Nephron (organoid): ENCODE data around the gene RELN.

Experiments used
- H3K27ac Mint-ChIP-seq, 3 experiments: 2 replicates each; pipeline ENCODE4 v1.8.0; 2020; ENCODE audit warnings: mixed read lengths in 3 of 3, mild to moderate bottlenecking in 2 of 3, moderate library complexity in 1 of 3
- H3K27me3 Mint-ChIP-seq: 2 replicates; pipeline ENCODE4 v1.8.0; 2021; ENCODE audit warnings: low read depth, mild to moderate bottlenecking, moderate library complexity, mixed read lengths
- H3K36me3 Mint-ChIP-seq: 2 replicates; pipeline ENCODE4 v1.8.0; 2020; ENCODE audit warnings: low read depth, mixed read lengths
- H3K4me1 Mint-ChIP-seq: 2 replicates; pipeline ENCODE4 v1.8.0; 2020; ENCODE audit warnings: mixed read lengths
- H3K4me3 Mint-ChIP-seq, 3 experiments: 2 replicates each; pipeline ENCODE4 v1.8.0; 2020; ENCODE audit warnings: mild to moderate bottlenecking in 3 of 3, mixed read lengths in 3 of 3, moderate library complexity in 2 of 3
- H3K9me3 Mint-ChIP-seq: 2 replicates; pipeline ENCODE4 v1.8.0; 2020; ENCODE audit warnings: mixed read lengths
- CTCF ChIP-seq, 3 experiments: fragments of 200-600 bp; sonication (generic); IDR thresholded peaks; one replicate each; pipeline ENCODE4 v1.5.0; 2021; ENCODE audit warnings: antibody characterized with exemption in 3 of 3; ENCODE audit not compliant: unreplicated experiment in 3 of 3

Gene RELN

GRCh38 chr7:103644319-103644718, 345.1 kb downstream of the RELN start:
- no peaks in the 10 kb centered on the region for H3K27me3 Mint-ChIP-seq
- no peak overlapping the region for H3K4me3 Mint-ChIP-seq
- no peak for TF ChIP-seq CTCF (IDR thresholded peaks at IDR 0.05; ENCODE audit: unreplicated experiment in 3 of 3)
- H3K27ac Mint-ChIP-seq, result no peak overlapping the region
- H3K36me3 Mint-ChIP-seq, result peaks cover 15% of the 10 kb centered on the region
- no peaks in the 10 kb centered on the region for H3K4me1 Mint-ChIP-seq
- peaks cover 42% of the 10 kb centered on the region for H3K9me3 Mint-ChIP-seq

GRCh38 chr7:103640031-103640779, 349.3 kb downstream of the RELN start:
- Mint-ChIP-seq H3K27me3 (no peaks in the 10 kb centered on the region), H3K36me3 (no peaks in the 10 kb centered on the region), H3K4me3 (no peak overlapping the region), H3K4me1 (no peaks in the 10 kb centered on the region), H3K27ac (no peak overlapping the region), H3K9me3 (peaks cover 12% of the 10 kb centered on the region)
- TF ChIP-seq CTCF (IDR thresholded peaks at IDR 0.05; ENCODE audit: unreplicated experiment in 3 of 3), result no peak

- H3K9me3 Mint-ChIP-seq, result no peaks in the 10 kb centered on the region
- no peaks in the 10 kb centered on the region for H3K4me1 Mint-ChIP-seq
- no peaks in the 10 kb centered on the region for H3K36me3 Mint-ChIP-seq
- H3K4me3 Mint-ChIP-seq, result no peak overlapping the region
- TF ChIP-seq CTCF (IDR thresholded peaks at IDR 0.05; ENCODE audit: unreplicated experiment in 3 of 3), result no peak
- H3K27me3 Mint-ChIP-seq, result no peaks in the 10 kb centered on the region
- H3K27ac Mint-ChIP-seq, result no peak overlapping the region
Measured at GRCh38 chr7:103637726-103638125, 351.7 kb downstream of the RELN start.

- TF ChIP-seq CTCF (IDR thresholded peaks at IDR 0.05; ENCODE audit: unreplicated experiment in 3 of 3), result no peak
- Mint-ChIP-seq H3K27me3 (no peaks in the 10 kb centered on the region), H3K4me1 (no peaks in the 10 kb centered on the region), H3K9me3 (no peaks in the 10 kb centered on the region), H3K36me3 (no peaks in the 10 kb centered on the region), H3K4me3 (no peak overlapping the region), H3K27ac (no peak overlapping the region)
Measured at GRCh38 chr7:103637094-103637493, 352.4 kb downstream of the RELN start.

DNA sequence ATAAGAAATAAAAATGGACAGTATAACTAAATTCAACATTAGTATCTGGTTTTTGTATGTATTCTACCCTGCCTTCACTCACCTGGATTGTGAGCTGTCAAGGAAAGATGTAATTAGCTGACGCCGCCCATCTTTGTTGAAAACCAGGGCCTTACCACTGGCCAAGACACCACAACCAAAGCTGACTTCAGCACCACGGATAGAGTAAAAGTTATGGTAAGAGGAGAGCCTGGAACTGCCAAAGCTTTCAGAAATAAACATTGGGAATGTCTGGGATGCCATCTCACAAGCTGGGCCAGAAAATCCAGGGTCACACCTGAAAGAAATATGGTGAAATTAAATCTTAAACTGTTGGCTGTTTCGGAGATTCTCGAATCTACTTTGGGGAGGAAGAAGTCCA, 353.3 kb downstream of the RELN start:
- no peaks in the 10 kb centered on the region for H3K4me1 Mint-ChIP-seq
- TF ChIP-seq CTCF (IDR thresholded peaks at IDR 0.05; ENCODE audit: unreplicated experiment in 3 of 3), result no peak
- no peaks in the 10 kb centered on the region for H3K36me3 Mint-ChIP-seq
- H3K4me3 Mint-ChIP-seq, result no peak overlapping the region
- H3K9me3 Mint-ChIP-seq, result no peaks in the 10 kb centered on the region
- no peaks in the 10 kb centered on the region for H3K27me3 Mint-ChIP-seq
- no peak overlapping the region for H3K27ac Mint-ChIP-seq

DNA sequence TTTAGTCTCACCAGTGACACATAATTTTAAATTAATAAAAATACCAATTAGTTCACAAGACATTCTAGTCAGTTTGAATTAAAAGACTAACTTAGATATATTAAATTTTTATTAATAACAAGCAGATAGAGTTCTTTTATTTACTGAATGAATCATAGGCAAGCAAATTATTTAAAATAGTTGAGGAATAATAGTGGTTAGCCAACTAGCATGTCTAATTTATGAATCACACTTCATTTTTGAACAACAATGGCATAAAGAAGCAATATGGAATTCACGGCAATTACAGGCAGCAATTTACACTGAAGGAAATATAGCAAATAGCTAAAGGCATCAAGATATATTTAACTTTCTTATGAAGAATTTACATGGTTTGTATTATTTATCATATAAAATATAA, 356.5 kb downstream of the RELN start:
- Mint-ChIP-seq H3K4me3 (no peak overlapping the region), H3K27ac (no peak overlapping the region)

More for the DNA sequence above, 356.5 kb downstream of the RELN start:
- H3K4me1 Mint-ChIP-seq, result no peaks in the 10 kb centered on the region
- no peaks in the 10 kb centered on the region for H3K36me3 Mint-ChIP-seq
- no peaks in the 10 kb centered on the region for H3K9me3 Mint-ChIP-seq
- no peak for TF ChIP-seq CTCF (IDR thresholded peaks at IDR 0.05; ENCODE audit: unreplicated experiment in 3 of 3)
- H3K27me3 Mint-ChIP-seq, result no peaks in the 10 kb centered on the region
